ENCODE measurements around the gene GALNTL6. TPM values are rescaled to one million over a fixed set of nuclear protein-coding genes. Genes with fewer than 3 reads are reported as not detected.

The GALNTL6 gene
- total RNA-seq, 1 experiment from 2014 or later, result not detected

GRCh38 chr4:172127168-172127567 is 314.0 kb downstream of the GALNTL6 start:
- no TSS peak for BruUV-seq (replicated peaks)
- CTCF ChIA-PET, result interaction anchor here (0.6 to 1.2 kb wide), 3 partner anchors 9 to 77 kb away, joined by 3 to 4 read pairs (median 4); no protein-coding TSS in a partner anchor
- H3K9me3 Mint-ChIP-seq (ENCODE audit: unreplicated experiment), result no peaks in the 10 kb centered on the region

GRCh38 chr4:172129593-172129992 is 316.4 kb downstream of the GALNTL6 start:
- no peaks in the 10 kb centered on the region for H3K9me3 Mint-ChIP-seq (ENCODE audit: unreplicated experiment)
- intact Hi-C loops (cut with micrococcal nuclease), result no loop called here
- TF ChIP-seq CTCF (IDR thresholded peaks at IDR 0.05; ENCODE audit: unreplicated experiment), result no peak
- peaks cover 62% of the 10 kb centered on the region for H3K27me3 Mint-ChIP-seq (ENCODE audit: insufficient read depth, unreplicated experiment)
- H3K27ac Mint-ChIP-seq (ENCODE audit: low read depth, unreplicated experiment), result no peak overlapping the region
- BruUV-seq (replicated peaks), result no TSS peak
- H3K4me3 Mint-ChIP-seq (ENCODE audit: unreplicated experiment), result no peak overlapping the region
- no peaks in the 10 kb centered on the region for H3K4me1 Mint-ChIP-seq (ENCODE audit: insufficient read depth, unreplicated experiment)
- POLR2A ChIA-PET, result no interaction called here
- H3K36me3 Mint-ChIP-seq (ENCODE audit: insufficient read depth, unreplicated experiment), result peaks cover 5% of the 10 kb centered on the region
- no peak for DNase-seq (ENCODE audit: unreplicated experiment)
- CTCF ChIA-PET, result no interaction called here

More at GRCh38 chr4:172127168-172127567, 314.0 kb downstream of the GALNTL6 start:
- POLR2A ChIA-PET, result no interaction called here
- intact Hi-C loops (cut with micrococcal nuclease), result no loop called here
- no peak for DNase-seq (ENCODE audit: unreplicated experiment)
- H3K27ac Mint-ChIP-seq (ENCODE audit: low read depth, unreplicated experiment), result no peak overlapping the region
- no peak for TF ChIP-seq CTCF (IDR thresholded peaks at IDR 0.05; ENCODE audit: unreplicated experiment)
- no peak overlapping the region for H3K4me3 Mint-ChIP-seq (ENCODE audit: unreplicated experiment)
- no peaks in the 10 kb centered on the region for H3K36me3 Mint-ChIP-seq (ENCODE audit: insufficient read depth, unreplicated experiment)
- H3K4me1 Mint-ChIP-seq (ENCODE audit: insufficient read depth, unreplicated experiment), result no peaks in the 10 kb centered on the region
- peaks cover 44% of the 10 kb centered on the region for H3K27me3 Mint-ChIP-seq (ENCODE audit: insufficient read depth, unreplicated experiment)

GRCh38 chr4:172134521-172134920 is 321.3 kb downstream of the GALNTL6 start:
- no peak for DNase-seq (ENCODE audit: unreplicated experiment)
- ChIA-PET POLR2A (no interaction called here), CTCF (no interaction called here)
- Mint-ChIP-seq H3K36me3 (ENCODE audit: insufficient read depth, unreplicated experiment) (peaks cover 5% of the 10 kb centered on the region), H3K27me3 (ENCODE audit: insufficient read depth, unreplicated experiment) (peaks cover 77% of the 10 kb centered on the region), H3K4me3 (ENCODE audit: unreplicated experiment) (no peak overlapping the region), H3K4me1 (ENCODE audit: insufficient read depth, unreplicated experiment) (no peaks in the 10 kb centered on the region), H3K27ac (ENCODE audit: low read depth, unreplicated experiment) (no peak overlapping the region), H3K9me3 (ENCODE audit: unreplicated experiment) (no peaks in the 10 kb centered on the region)
- no peak for TF ChIP-seq CTCF (IDR thresholded peaks at IDR 0.05; ENCODE audit: unreplicated experiment)
- intact Hi-C loops (cut with micrococcal nuclease), result no loop called here
- no TSS peak for BruUV-seq (replicated peaks)

- BruUV-seq (replicated peaks), result no TSS peak
- H3K4me1 Mint-ChIP-seq (ENCODE audit: insufficient read depth, unreplicated experiment), result no peaks in the 10 kb centered on the region
- H3K27me3 Mint-ChIP-seq (ENCODE audit: insufficient read depth, unreplicated experiment), result peaks cover 84% of the 10 kb centered on the region
- ChIA-PET POLR2A (no interaction called here), CTCF (no interaction called here)
- no peak for TF ChIP-seq CTCF (IDR thresholded peaks at IDR 0.05; ENCODE audit: unreplicated experiment)
- no peaks in the 10 kb centered on the region for H3K36me3 Mint-ChIP-seq (ENCODE audit: insufficient read depth, unreplicated experiment)
- DNase-seq (ENCODE audit: unreplicated experiment), result no peak
- H3K4me3 Mint-ChIP-seq (ENCODE audit: unreplicated experiment), result no peak overlapping the region
- H3K9me3 Mint-ChIP-seq (ENCODE audit: unreplicated experiment), result no peaks in the 10 kb centered on the region
- intact Hi-C loops (cut with micrococcal nuclease), result no loop called here
- no peak overlapping the region for H3K27ac Mint-ChIP-seq (ENCODE audit: low read depth, unreplicated experiment)
These were observed 327.8 kb downstream of the GALNTL6 start for GRCh38 chr4:172141025-172141424.
